Left hindlimb (tissue), 1 donor: ENCODE data around the gene UCHL1.

Source experiments
- DNase-seq: peaks from one replicate; pipeline ENCODE4 v3.0.0-alpha.2; 2018

Gene UCHL1

DNA sequence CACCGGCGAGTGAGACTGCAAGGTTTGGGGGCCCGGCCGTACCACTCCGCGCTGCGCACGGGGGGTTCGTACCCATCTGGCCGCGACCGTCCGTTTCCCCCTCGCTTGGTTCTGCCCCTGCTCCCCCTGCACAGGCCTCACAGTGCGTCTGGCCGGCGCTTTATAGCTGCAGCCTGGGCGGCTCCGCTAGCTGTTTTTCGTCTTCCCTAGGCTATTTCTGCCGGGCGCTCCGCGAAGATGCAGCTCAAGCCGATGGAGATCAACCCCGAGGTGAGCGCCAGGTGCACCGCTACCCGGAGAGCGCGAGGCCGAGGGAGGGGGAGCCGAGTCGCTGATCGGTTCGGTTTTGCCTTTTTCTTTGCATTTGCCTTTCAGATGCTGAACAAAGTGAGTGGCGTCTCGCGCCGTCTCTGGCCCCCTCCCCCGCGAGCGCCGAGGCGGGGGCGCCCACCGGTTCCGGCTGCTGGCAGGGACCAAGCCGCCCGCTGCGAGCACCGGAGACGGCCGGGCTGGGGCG, at the start of gene UCHL1:
TSS of gene UCHL1 (plus strand) at position 189 of the 517 bp plus-strand sequence. CDS start at position 238, 49 bp downstream.
- peak; percentile 80 for DNase-seq

GRCh38 chr4:41207291-41207831, 49.4 kb upstream of the UCHL1 start:
- DNase-seq, result no peak

GRCh38 chr4:41209187-41209586, 47.5 kb upstream of the UCHL1 start:
- no peak for DNase-seq

DNA sequence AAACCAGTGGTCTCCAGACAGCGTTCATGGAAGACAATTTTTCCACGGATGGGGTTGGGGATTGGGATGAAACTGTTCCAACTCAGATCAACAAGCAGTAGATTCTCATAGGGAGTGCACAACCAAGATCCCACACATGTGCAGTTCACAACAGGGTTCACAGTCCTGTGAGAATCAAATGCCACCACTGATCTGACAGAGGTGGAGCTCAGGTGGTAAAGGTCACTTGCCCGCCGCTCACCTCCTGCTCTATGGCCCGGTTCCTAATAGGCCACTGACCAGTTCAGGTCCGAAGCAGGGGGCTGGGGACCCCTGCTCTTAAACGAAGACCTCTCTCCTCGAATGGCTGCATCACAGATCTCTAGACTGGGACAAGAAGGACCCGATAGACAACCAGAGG, 46.8 kb upstream of the UCHL1 start:
- no peak for DNase-seq

GRCh38 chr4:41211951-41212615, 44.6 kb upstream of the UCHL1 start:
- DNase-seq, result no peak

DNA sequence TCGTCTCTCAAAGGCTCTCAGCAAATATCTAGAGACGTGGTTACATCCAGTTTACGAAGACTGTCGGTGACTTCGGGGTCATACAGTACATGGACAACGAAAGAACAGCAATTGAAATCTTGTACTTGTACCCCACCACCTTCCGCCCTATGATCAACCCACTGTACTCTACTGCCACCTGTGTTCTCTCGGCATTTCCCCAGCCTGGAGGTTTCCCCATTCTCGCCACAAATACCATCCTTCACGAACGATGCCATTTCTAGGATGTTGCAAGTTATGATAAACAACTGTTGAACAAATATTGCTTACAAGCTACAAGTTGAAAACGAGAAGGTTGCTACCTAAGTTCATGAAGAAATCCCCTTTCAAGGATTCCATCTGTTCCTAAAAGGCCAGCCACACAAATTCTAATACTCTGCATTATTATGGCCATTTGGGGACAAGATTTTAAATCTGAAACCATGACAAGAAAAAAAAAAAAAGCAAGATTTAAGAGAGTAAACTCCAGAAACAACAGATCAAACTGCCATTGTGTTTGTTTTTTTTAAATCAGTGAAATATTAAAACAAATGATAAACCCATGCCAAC, 44.0 kb upstream of the UCHL1 start:
- DNase-seq, result peak; percentile 66

DNA sequence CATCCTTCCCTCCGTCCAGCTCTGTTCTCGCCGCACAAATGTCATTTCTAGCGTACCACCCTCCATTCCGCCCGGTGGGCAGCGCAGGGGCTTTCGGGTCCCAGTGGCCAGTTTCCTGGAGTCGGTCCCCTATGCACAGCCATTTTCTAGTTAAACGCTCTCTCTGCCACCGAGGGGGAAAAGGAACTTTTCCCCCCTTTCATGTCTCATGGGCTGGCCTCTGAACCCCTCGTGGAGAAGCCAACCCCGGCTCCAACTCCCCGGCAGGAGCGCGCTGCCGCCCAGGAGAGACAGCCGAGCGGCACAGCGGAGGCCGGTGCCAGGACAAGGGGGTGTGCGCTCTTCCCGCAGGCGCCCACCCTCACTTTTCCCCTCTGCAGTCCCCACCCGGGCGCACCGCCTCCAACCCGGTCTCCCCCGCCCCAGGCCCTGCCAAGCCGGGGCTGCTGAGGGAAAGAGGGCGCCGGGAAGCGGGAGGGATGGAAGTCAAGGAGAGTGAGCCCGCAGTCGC, 43.0 kb upstream of the UCHL1 start:
- peak; percentile 58 for DNase-seq

DNA sequence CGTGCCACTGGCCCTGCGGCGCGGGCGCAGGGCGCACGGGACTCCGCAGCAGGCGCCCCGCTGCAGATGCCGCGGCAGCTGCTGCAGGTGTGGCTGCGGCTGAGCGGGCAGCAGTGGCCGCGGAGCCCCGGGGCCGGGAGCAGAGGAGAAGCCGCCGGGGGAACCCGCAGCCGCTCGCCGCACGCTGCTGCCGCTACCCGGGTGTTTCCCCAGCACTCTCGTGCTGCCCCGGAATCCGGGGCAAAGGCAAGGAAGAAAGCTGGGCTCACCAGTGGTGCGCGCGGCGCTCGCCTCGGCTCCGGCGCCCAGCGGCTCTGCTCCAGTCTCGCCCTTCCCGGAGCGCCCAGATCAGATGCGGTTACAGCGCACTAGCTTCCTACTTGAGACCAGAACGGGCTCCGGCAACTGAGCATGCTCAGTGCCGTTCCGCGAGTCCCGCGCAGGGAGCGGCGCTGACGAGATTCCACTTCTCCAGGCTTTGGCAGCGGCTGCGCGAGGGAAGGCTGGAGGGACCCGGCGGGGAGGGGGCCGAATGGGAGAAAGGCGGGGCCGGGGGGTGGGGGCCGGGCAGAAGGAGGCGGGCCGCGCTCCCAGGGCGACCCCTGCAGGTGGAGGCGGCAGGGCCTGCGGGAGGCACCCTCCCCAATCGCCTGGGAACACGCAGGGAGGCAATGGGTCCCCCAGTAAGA, 42.4 kb upstream of the UCHL1 start, which contains the start of gene APBB2:
TSS of gene APBB2 (minus strand) at position 407 of the 689 bp plus-strand sequence. CDS start 181,288 bp downstream, outside the sequence.
- DNase-seq, result peak; percentile 98

- no peak for DNase-seq
Observed at GRCh38 chr4:41214825-41215146, 41.9 kb upstream of the UCHL1 start.

- no peak for DNase-seq
Observed at GRCh38 chr4:41215155-41215554, 41.6 kb upstream of the UCHL1 start.

DNA sequence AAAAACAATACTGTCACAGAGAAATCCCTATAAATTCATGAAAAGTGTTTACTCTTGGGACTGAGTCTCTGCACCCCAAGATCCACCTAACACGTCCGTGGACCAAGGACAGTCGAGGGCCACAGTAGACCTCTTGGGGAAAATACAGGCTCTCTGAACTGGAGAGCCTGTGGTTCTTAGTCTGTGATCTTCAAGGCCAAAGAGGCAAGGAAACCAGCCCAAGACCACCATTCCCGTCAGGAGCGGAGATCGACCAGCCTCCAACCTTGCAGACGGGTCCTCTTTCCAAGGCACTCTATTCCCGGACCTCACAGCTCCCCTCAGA, 40.8 kb upstream of the UCHL1 start:
- DNase-seq, result no peak

GRCh38 chr4:41216294-41217019, 40.3 kb upstream of the UCHL1 start:
- peak; percentile 85 for DNase-seq

GRCh38 chr4:41217020-41217333, 39.8 kb upstream of the UCHL1 start:
- DNase-seq, result no peak

DNA sequence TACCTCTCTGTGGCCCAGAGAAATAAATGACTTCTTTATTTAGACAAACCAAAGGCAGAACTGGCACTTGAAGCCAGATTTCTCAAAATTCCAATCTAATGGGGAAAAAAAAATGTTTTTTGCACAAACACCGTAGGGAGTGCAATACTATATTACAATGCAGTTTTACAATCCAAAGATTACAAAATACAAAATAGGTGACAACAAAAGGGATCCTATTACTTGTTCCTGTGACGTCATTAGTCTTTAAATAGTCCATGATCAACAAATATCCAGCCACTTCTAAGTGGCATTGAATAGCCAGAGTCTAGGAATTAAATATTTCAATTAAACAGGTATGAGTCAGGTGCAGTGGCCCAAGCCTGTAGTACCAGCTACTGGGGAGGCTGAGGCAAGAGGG, 39.4 kb upstream of the UCHL1 start:
- no peak for DNase-seq

DNA sequence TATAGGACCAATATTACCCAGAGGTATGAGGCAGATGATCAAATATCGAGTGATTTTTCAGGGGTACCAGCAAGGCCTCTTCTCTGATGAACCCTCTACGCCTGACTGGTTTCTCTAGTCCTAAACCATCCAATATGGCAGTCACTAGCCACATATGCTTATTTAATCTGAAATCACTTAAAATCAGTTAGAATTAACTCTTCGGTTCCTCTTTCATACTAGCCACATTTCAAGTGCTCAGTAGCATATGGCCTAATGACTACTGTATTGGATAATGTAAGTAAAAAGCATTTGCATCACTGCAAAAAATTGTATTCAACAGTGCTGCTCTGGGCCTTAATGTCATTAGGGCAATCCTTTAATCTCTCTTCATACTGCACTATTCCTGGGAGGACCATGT, 38.0 kb upstream of the UCHL1 start:
- DNase-seq, result no peak

DNA sequence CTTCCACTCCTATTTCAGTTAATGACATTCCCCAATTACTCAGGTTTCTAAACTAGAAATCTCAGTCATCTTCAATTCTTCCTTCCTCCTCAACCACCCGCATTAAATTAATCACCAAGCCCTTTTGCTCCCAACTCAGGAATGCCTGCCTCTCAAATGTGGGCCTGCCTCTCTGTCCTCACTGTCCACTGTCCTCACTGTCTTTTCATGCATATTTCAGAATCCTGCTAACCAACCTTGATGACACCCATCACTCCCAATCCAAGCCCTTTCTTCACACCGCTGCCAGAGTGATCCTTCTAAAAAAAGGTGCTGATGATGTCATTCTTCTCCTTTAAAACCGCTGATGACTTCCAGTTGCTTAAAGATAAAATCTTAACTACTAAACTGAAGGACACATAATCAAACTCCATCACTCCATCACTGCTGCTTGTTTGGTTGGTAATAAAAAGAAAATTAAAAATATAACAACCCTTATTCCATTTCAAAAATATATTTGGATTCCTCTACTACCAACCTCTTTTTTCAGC, 37.2 kb upstream of the UCHL1 start:
- DNase-seq, result no peak

DNA sequence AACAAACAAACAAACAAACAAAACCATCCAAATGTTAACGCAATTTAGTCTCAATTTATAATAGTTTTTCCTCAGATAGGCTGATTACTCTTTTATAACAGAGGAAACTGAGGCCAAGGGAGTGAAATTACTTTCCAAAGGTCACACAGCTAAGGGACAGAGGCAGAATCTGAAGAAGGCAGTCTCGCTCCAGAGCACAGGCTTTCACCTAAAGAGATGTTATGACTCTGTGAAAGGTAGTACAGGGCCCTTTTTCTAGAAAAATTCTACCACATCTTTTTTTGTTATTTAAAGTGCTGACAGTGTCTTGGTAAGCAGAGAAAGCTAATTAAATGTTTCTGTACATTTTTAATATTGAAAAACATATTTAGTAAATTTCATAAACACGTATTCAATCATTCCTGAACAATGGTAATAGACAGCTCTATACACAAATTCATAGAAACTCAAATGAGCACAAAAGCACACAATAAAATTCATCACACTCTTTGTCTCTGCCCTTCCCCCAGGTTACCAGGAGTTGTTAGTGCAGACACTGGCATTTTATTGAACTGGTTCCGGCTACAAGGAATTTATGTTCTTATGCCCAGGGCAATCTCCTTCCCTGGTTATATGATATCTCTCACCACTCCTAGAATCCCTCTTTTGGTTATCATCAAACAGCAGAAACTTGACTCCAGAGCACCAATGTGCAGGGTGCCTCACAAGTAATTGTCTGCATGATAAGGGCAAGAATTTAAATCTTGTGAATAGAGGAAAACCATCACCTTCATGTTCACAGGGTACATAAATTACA, 34.7 kb upstream of the UCHL1 start:
- DNase-seq, result no peak

DNA sequence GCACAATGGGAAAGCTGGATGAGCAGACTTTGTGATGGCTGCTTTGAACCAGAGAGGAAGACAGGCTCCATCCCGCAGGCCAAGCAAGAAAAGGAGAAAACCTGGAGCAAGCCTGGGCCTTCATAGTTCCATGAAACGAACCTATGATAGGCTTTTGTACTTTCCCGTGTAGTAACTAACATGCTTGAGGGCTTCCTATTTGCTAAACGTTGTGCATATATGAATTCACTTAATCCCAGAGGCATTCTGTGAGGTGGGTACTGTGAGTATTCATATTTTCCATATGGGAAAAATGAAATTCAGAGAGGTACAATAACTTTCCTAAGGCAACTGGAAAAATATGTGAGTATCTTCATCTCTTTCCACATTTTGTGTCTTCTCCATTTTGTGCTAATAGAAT, 28.8 kb upstream of the UCHL1 start:
- no peak for DNase-seq

GRCh38 chr4:41232406-41232805, 24.3 kb upstream of the UCHL1 start:
- DNase-seq, result no peak

- DNase-seq, result no peak
Observed at GRCh38 chr4:41232856-41233255, 23.9 kb upstream of the UCHL1 start.

- no peak for DNase-seq
Observed at GRCh38 chr4:41236032-41236431, 20.7 kb upstream of the UCHL1 start.

DNA sequence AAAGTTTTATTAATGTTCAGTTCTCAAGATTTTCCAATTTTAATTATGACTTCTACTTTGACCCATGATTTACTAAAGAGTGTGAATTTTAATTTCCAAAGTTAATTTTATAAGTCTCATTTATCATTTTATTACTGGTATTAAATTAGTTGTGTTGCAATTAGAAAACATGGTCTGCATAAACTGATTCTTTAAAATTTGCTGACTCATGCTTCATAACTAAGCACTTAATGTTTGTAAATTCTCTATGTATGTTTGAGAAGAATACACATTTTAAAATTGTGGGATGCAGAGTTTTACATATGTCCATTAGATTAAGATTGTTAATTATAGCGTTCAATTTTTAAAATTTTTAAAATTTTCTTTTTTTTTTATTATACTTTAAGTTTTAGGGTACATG, 20.2 kb upstream of the UCHL1 start:
- DNase-seq, result no peak
